Lower leg skin (tissue), 4 donors: ENCODE data around the gene ZIC4. TPM values are rescaled to one million over a fixed set of nuclear protein-coding genes. Genes with fewer than 3 reads are reported as not detected.

ENCODE experiments used
- DNase-seq, 2 donors: peaks; one replicate each; pipeline ENCODE4 v3.0.0-alpha.2; 2019; ENCODE audit warnings: low spot score in 2 of 2
- H3K4me3 ChIP-seq: fragments of 200-600 bp; sonication (generic); 2 replicates; pipeline ENCODE4 v1.5.1; 2017; ENCODE audit warnings: mild to moderate bottlenecking, low read depth; ENCODE audit not compliant: poor library complexity, severe bottlenecking
- CTCF ChIP-seq, 3 donors: fragments of 450-650 bp; IDR thresholded peaks; one replicate each; pipeline ENCODE4 v1.5.1; 2016; ENCODE audit warnings: antibody characterized with exemption in 3 of 3, mild to moderate bottlenecking in 3 of 3, moderate library complexity in 2 of 3
- POLR2A ChIP-seq, 2 donors: fragments of 450-650 bp; IDR thresholded peaks; one replicate each; pipeline ENCODE4 v1.6.1; 2016 to 2017; ENCODE audit warnings: antibody characterized with exemption in 2 of 2, mild to moderate bottlenecking in 1 of 2, moderate library complexity in 1 of 2
- WGBS, 2 donors: methylation state at CpG; one replicate each; pipeline ENCODE4 v1.1.5; 2018; 5-methylcytosine and 5-hydroxymethylcytosine counted together
- intact Hi-C: fragments of 100-400 bp; cut with DNase I; formaldehyde crosslinking; loops from one replicate; pipeline ENCODE4 v1.15.0; 2023; ENCODE audit warnings: low total_unique reads
- total RNA-seq, 4 donors: library from RNA; depleted of rRNA; stranded (reverse); fragments of >200 nt; gene quantifications; one replicate each; pipeline ENCODE4 v1.1.0, GENCODE V29; 2016

ZIC4 gene
- total RNA-seq, 4 donors from 2014 or later = 0.10 TPM; not detected in 2

- WGBS, 2 donors = 14 to 15% methylated on average over 21 of the region's 21 CpGs
- DNase-seq = no peak
- no peak overlapping the region for H3K4me3 ChIP-seq
- intact Hi-C loops = no loop called here
- TF ChIP-seq POLR2A (IDR thresholded peaks at IDR 0.05) (no peak), CTCF (IDR thresholded peaks at IDR 0.05) (no peak)
Observed at GRCh38 chr3:147360646-147361453, 45.5 kb downstream of the ZIC4 start.

GRCh38 chr3:147360051-147360439 lies 46.3 kb downstream of the ZIC4 start:
- DNase-seq = no peak
- WGBS, 2 donors = 29 to 46% methylated on average over 5 of the region's 5 CpGs
- intact Hi-C loops = no loop called here
- TF ChIP-seq POLR2A (IDR thresholded peaks at IDR 0.05) (no peak), CTCF (IDR thresholded peaks at IDR 0.05) (no peak)
- no peak overlapping the region for H3K4me3 ChIP-seq

GRCh38 chr3:147359177-147360050 lies 46.9 kb downstream of the ZIC4 start:
- H3K4me3 ChIP-seq = no peak overlapping the region
- intact Hi-C loops = no loop called here
- 23 to 31% methylated on average over 45 of the region's 45 CpGs for WGBS, 2 donors
- TF ChIP-seq CTCF (IDR thresholded peaks at IDR 0.05) (no peak), POLR2A (IDR thresholded peaks at IDR 0.05) (no peak)
- DNase-seq = no peak

- TF ChIP-seq POLR2A (IDR thresholded peaks at IDR 0.05) (no peak), CTCF (IDR thresholded peaks at IDR 0.05) (no peak)
- 17 to 27% methylated on average over 9 of the region's 9 CpGs for WGBS, 2 donors
- intact Hi-C loops = no loop called here
- no peak for DNase-seq
- no peak overlapping the region for H3K4me3 ChIP-seq
Observed at GRCh38 chr3:147358144-147358992, 48.0 kb downstream of the ZIC4 start.
